GM18526 (cell line): ENCODE measurements around the gene MCF2L2.

ENCODE experiments used
- POLR2A ChIP-seq: IDR thresholded peaks from 3 replicates; pipeline ENCODE4 v1.6.1; 2011; ENCODE audit not compliant: insufficient read length; ENCODE audit errors: extremely low read depth

The MCF2L2 gene

DNA sequence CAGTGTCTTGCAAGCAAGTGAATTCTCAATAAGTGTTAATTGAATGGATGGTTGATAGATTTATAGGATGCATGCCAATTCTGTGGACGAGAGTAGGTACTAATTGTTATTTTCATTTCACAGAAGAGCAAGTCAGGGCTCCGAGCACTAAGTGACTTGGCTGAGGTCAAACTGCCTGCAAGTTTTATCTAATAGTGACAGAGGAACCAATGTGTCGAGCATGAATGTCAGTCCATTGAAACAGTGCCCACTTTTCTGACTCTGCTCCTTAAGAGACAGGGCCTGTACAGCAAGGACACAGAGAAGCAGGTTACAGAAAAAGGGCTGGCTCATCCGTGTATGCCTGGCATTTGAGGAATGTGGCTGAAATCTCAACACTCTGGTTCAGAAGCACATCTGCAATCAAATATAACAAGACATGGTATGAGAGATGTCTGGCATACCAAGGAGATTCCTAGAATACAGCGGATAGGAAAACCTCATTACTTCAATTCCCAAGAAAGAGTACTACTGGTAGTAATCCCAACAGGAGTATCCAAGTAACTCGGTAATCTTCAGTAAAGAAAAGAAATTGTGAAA is 181.3 kb downstream of the MCF2L2 start:
- TF ChIP-seq POLR2A = no peak

DNA sequence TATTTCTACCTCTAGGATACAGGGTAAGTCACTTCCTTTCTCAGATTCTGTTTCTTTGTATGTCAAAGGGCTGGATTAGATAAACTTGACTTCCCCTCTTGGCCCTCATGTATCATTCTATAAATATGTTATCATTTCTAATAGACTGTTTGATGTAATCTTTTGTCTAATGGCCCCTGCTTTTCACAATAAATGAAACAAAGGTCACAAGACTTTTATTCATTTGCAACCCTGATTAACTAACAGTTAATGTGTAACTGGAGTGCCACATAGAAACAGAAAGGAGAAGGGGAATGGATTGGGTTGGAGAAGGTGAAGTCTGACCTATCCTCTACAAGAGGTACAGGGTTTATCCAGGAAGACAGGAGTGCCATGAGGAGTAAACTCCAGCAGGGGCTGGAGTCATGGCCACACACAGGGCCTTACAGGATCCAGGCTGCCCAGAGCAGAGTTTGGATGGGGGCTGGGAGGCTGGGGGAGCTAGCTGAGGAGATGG is 183.4 kb downstream of the MCF2L2 start:
- no peak for TF ChIP-seq POLR2A

DNA sequence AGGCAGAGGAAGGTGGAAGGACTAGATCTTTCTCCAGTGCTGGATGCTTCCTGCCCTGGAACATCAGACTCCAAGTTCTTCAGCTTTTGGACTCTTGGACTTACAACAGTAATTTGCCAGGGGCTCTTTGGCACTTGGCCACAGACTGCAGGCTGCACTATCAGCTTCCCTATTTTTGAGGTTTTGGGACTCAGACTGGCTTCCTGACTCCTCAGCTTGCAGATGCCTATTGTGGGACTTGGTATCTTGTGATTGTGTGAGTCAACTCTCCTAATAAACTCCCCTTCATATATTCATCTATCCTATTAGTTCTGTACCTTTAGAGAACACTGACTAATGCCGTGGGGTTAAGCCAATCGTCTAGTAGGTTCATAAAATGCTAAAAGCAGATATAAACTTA is 184.2 kb downstream of the MCF2L2 start:
- TF ChIP-seq POLR2A = no peak

DNA sequence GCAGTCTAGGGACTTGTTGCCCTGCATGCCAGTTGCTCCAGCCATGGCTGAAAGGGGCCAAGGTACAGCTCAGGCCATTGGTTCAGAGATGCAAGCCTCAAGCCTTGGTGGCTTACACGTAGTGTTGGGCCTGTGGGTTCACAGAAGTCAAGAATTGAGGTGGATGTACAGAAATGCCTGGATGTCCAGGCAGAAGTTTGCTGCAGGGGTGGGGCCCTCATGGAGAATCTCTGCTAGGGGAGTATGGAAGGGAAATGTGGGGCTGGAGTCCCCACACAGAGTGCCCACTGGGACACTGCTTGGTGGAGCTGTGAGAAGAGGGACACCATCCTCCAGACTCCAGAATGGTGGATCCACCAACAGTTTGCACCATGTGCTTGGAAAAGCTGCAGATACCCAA is 186.0 kb downstream of the MCF2L2 start:
- TF ChIP-seq POLR2A = no peak

DNA sequence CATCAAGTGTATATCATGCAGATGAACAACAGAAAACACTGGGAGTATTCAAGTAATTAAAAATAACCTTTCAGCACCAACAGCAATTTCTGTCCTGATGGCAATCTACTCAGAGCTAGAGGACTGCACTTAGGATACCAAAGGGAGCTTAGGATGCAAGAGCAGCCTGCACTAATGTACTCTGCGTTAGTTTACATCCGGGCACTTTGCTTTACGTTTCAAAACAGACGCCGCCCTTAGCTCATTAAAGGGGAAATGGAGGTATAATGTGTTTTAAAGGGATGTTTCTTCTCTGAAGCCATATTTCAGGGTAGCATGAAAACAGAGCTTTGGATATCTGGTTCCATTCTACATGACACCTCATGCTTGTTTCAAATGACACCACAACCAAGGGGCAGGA is 189.4 kb downstream of the MCF2L2 start:
- no peak for TF ChIP-seq POLR2A

DNA sequence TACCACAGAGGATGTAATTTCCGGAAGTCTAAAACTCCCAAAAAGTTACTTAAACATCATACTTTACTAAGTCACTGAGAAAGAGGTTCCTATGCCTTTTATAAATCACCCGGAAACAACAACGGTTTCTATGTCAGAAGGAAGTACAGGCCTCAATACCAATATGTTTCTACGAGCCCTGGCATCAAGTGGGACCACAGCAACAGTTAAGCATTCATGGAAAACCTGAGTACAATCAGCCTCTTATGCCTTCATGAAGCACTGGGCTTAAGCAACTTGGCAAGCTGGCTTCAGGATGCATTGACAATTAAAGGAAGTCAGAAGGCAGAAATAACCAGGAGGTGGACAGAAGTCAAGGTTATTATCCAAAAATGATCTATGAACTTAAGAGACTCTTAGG is 194.5 kb downstream of the MCF2L2 start:
- no peak for TF ChIP-seq POLR2A

DNA sequence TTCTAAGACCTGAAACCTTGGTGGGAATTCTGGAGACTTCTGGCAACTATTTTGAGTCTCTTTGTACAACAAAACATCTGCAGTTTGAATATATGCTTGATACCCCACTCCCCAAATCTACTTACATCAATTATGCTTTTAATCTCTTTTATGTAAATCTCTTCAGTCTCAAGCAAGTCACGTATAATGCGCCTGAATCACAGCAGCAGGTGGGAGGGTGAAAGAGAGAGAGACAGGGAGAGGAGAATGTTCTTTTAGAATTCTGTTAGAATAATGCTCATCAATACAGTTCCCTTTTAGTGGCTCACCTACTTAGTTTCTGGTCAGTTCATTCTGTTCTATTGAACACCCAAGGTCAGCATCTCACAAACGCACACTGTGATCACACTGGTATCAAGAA is 197.6 kb downstream of the MCF2L2 start:
- no peak for TF ChIP-seq POLR2A

DNA sequence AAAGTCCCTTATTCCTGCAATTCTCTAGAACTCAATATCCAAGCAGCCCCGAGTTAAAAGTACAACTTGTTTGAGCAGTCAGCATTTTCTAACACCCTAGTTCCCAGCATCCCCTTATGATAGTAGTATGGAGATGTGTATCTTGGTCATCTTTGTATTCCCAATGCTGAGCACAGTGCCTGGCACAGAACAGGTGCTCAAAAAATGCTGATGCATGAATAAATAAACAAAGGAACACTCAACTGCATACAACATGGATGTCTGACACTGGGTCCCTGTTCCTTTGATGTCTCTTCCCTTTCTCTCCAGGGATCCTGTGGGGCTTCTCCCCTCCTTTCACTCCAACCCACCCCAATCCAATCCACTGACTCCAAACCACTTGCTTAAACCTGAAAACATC is 199.2 kb downstream of the MCF2L2 start:
- TF ChIP-seq POLR2A = no peak

DNA sequence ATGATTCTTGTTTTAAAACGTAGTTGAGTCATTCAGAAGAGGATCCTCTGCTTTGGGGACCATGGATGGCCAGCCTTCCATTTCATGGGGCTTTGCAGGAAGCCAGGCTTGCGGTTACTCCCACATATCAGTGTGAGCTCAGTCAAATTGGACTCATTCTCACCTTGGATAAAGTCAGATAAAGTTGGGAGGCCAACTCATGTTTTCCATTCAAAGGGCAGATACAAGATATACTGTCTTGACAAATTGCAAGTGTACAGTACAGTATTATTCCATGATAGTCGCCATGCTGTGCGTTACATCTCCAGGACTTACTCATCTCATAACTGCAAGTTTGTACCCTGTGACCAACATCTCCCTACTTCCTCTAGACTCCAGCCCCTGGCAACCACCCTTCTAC is 200.8 kb downstream of the MCF2L2 start:
- no peak for TF ChIP-seq POLR2A

DNA sequence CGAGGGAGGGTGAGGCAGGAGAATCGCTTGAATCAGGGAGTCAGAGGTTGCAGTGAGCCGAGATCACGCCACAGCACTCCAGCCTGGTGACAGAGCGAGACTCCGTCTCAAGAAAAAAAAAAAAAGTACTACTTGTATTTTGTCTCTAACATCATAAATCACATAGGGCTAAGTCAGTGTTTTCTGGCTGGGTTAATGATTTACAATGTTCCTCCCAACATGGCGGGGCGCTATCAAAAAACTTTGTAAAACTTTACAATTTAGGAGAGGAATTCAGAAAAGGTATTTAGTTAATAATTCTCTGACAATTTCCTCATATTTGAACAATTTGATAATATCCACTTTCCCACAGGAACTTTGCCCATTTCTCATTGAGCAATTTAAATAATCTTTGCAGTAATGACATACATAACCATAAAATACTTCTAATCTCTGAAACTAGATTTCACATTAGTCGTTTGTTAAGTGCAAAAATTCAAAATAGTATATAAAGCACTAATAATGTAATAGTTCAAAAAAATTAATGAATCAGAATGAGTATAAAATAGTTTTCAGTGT is 202.0 kb downstream of the MCF2L2 start:
- TF ChIP-seq POLR2A = no peak

DNA sequence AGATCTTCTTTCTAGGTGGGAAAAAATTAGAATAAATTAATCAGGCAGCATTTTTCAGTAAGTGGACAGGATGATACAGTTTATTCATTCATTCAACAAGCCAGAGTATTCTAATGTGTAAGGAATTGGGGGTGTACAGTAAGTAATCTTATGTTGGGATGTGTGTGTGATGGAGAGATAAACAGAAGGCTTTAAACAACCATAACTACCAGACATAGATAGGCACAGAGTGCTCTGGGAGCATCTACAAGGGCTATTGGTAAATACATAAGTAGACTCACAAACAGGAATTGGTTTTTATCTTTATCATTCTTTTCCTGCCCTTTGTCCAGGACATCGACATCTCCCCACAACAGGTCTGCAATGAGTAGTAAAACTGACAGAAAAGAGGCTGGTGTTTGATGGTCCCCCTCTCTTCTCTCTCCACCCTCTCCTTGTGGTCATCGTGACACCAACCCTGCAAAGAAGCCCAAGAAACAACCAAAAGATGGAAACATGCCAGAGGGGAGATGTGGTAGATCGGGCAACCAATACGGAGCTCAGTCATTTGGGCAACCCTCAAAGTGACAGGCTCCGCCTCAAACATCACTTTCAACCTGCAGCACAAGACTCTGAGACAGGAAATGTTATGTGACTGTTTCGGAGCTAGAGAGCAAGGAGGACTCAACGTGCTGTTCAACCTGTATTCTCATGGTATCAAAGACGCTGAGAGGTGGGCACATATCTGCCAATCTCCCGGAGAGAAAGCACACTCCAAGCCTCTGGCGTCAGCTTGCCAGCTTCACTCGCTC is 204.0 kb downstream of the MCF2L2 start:
- no peak for TF ChIP-seq POLR2A

DNA sequence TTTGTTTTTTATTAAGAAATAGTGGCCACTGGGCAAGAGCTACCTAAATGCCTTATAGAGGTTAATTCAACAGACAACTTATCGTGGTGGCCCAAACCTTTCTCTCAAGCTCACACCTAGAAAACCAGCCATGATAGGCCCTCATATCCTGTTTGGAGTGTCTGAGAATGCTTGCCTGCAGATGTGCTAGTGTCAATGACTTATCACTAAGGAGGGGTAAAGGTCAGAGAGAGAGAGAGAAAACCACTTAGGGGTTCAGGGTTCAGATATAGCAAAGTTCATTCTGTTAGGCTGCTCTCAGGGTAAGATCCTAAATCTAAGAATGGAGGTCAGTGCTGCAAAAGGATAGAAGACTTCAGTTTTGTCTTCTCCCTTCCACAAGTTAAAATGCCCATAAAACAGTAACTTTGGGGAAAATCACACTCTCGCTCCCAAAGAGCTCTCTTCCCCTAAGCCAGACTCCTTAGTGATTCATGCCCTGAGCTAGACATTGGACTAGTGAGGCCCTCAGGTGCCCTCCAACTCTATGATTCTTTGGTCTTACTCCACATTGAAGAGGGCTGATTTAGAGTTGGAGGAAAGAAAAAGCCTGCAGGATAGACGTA is 205.7 kb downstream of the MCF2L2 start:
- no peak for TF ChIP-seq POLR2A

DNA sequence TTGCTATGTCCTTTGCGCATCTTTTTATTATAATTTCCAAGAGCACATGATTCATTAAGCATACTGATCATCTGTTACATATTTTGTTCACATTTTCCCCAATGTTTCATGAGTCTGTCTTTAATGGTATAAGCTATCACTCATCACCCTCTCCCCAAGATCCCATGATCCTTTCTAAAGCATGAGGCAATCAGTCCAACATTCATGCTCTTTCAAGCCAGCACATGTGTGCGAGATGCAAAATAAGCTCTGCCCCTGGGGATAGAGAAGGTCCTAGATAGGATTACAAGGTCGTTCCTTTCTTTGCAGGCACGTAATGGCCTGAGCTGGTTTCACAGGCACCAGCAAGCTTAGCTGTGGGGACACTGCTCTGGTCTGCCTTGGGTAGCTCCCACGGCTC is 207.6 kb downstream of the MCF2L2 start:
- no peak for TF ChIP-seq POLR2A

DNA sequence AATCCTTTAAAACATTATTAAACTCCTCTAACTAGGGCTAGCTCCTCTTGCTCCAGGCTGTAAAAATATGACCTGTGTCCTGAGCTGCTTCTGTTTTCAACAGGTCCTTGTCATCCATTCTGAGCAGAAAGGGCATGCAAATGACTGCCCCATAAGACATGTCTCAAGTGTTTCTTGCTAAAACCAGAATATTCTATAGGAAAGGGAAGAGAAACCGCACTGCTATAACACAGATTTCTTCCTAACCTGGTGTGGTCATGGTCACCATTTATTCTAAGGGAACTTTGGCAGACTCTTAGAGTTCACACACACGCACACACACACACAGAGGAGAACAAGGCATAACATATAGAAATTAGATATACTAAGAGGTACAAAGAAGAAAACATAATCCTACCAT is 209.6 kb downstream of the MCF2L2 start:
- TF ChIP-seq POLR2A = no peak

DNA sequence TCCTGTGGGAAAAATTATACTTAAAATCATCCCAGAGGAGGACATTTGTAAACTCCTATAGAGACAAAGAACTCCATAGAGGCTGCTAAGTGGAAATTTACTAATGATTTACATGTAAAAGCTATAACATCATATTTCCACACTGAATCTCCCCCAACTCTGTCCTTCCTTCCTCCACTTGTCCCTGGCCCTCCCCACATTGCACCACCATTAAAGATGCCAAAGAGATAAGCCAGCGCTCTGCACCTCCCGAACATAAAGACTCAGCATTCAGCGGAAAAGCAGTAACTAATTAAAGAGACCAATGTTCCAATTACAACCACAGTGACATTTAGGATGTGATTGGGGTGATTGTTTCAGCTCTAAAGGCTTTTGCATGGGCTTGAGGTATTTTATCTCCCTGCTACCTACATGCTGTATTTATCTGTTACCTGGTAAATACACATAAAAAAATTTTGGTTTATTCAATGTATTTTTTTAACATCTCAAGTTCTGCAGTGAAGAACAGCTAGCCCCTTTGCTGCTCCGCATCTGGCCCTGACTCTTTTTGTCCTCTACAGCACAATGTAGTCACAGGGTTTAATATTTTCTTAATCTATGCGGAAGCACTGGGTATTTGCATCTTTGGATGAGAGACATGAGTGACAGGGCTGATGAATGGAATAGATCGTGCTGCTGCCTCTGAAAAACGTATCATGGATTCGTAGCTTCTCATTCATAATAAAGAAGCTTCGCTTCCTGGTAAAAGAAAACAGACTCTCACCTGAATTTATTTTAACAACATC is 210.7 kb downstream of the MCF2L2 start:
- no peak for TF ChIP-seq POLR2A
